ENCODE data around the gene KCNAB2.

- TF ChIP-seq CTCF (IDR thresholded peaks at IDR 0.05), result no peak
- no peak for TF ChIP-seq POLR2A (IDR thresholded peaks at IDR 0.05)
Observed at GRCh38 chr1:6012529-6013318, 33.0 kb upstream of the KCNAB2 start.

Data from right lobe of liver (tissue), 4 donors.